HEK293T (cell line): ENCODE measurements around the gene YARS1.

Source experiments
- ARNT ChIP-seq: fragments of 450-650 bp; IDR thresholded peaks from 2 replicates; pipeline ENCODE4 v1.6.1; 2017; ENCODE audit warnings: mild to moderate bottlenecking
- CTBP1 ChIP-seq: fragments of 450-650 bp; IDR thresholded peaks from 2 replicates; pipeline ENCODE4 v1.6.1; 2016; ENCODE audit warnings: borderline replicate concordance
- ELF4 ChIP-seq: fragments of 450-650 bp; IDR thresholded peaks from 2 replicates; pipeline ENCODE4 v1.6.1; 2017; ENCODE audit warnings: antibody characterized with exemption
- FOXA1 ChIP-seq: fragments of 450-650 bp; IDR thresholded peaks from 2 replicates; pipeline ENCODE4 v1.6.1; 2016; ENCODE audit warnings: mild to moderate bottlenecking
- NFRKB ChIP-seq: fragments of 450-650 bp; IDR thresholded peaks from 2 replicates; pipeline ENCODE4 v1.6.1; 2016; ENCODE audit warnings: mild to moderate bottlenecking, moderate library complexity
- SP1 ChIP-seq: fragments of 450-650 bp; IDR thresholded peaks from 2 replicates; pipeline ENCODE4 v1.6.1; 2017
- SUZ12 ChIP-seq: fragments of 450-650 bp; IDR thresholded peaks from 2 replicates; pipeline ENCODE4 v1.6.1; 2016; ENCODE audit warnings: mild to moderate bottlenecking
- TARDBP ChIP-seq: fragments of 450-650 bp; IDR thresholded peaks from 2 replicates; pipeline ENCODE4 v1.6.1; 2016
- ZNF384 ChIP-seq: fragments of 450-650 bp; IDR thresholded peaks from 2 replicates; pipeline ENCODE4 v1.6.1; 2016

GRCh38 chr1:32749332-32749731, 67.8 kb downstream of the YARS1 start:
- TF ChIP-seq ELF4 = no peak
- TF ChIP-seq SP1 = no peak
- no peak for TF ChIP-seq ARNT
- TF ChIP-seq NFRKB = no peak
- TF ChIP-seq ZNF384 = no peak
- no peak for TF ChIP-seq CTBP1
- TF ChIP-seq FOXA1 = no peak
- TF ChIP-seq SUZ12 = no peak
- TF ChIP-seq TARDBP = no peak
